ENCODE results near the gene HS3ST3A1.

Gene HS3ST3A1

DNA sequence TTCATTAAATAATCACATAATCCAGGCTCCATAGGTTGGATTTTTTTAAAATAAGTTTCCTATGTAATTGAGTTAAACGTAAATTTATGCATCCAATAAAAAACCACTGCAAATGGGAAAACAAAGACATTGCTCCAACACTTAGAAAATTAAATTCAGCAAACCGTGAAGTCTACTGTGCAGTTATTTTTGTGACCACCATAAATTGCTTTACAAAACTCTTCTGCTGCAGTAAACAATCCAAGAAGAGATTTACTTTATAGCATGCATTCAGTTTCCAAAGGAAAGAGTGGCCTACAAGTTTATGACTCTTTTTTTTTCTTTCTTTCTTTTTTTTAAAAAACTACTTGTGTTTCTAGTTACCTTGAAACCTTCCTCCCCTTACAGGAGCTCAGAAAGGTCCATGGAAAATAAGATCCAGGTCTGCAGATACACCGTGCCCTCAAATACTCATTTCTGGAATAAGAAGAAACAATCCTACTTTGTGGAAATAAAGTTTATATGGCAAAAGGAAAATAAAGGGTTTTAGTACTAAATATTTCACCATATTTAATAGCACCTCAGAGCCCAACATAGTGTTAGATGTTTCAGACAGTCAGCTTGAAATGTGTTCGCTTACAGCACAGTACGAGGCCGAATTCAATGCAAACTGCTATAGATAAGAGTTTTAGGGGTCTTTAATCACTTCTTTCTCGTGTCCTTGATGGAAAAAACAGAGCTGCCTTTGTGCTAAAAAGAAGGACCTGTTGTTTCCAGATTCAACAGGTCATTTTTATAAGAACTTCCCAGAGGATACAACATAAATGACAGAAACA is 3.2 kb downstream of the HS3ST3A1 start:
- no peak for DNase-seq (ENCODE audit: low read depth in 2 of 2)

DNA sequence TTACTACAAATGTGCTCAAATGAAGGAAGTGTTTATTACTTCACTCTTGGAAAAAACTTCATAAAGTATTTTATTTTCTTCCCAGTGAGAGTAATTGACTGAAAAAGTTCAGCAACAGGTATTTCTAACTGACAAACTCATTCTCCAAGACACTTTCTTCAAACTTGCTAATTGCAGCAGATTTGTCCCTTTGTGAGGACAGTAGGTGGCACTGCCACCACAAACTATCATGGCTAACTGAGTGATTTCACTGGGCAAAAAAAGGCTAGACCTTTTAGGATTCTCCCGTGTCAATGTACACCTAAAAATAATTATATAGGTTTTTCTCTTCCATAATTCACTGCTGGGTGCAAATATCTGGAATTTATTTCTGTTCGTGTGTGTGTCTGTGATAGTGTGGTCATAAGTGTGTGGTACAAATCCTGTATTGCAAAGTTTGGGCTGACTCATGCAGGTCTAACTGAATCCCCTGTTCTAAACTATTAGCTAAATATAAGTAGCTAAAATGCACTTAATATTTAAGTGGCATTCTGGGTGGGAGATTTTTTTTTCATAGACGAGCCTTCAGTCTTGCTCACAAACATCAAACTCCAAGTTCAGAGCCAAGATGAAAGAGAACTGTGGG is 3.9 kb downstream of the HS3ST3A1 start:
- no peak for DNase-seq (ENCODE audit: low read depth in 2 of 2)

DNA sequence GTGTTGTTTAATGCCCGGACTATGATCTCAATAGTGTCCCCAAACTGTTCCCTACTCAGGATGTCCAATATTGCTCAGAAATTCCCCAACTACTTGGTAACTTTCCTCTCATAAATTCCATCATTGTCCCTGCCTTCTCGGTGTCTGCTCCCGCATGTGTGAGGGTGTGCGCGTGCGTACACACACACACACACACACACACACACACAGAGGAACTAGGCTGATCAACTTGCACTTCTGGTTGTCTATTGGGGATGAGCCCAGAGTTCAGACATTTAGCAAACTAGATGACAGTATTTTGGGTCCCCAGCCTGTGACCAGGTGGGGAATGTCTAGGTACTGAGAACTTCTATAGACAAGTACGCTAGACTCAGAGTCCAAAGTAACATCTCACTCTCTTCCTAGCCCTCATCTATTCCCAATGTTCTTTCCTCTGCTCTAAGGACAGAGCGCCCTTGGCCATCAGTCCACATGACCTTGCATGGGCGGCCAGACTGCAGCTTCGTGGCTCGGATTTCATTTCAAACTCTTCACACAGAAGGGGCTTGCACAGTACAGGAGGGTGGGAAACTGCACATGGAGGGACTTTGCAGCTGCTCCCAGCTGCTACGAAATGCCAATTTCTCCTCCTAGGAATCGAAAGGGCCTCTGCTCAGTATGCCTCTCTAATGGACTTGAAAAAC is 5.3 kb downstream of the HS3ST3A1 start:
- DNase-seq (ENCODE audit: low read depth in 2 of 2): no peak

DNA sequence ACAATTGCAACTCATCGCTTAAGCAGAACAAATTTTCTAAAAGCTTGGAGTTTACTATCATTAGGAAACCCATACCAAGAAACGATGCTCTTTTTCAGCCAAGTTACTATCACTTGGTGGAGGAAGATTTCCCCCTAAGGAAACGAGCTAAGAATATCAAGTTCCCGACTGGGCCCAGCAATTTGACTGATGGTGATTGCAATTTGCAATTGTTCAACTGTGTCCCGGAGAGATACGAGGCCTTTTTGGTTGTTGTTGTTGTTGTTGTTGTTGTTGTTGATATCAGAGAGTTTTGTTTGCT is 6.2 kb downstream of the HS3ST3A1 start:
- DNase-seq (ENCODE audit: low read depth in 2 of 2): no peak

DNA sequence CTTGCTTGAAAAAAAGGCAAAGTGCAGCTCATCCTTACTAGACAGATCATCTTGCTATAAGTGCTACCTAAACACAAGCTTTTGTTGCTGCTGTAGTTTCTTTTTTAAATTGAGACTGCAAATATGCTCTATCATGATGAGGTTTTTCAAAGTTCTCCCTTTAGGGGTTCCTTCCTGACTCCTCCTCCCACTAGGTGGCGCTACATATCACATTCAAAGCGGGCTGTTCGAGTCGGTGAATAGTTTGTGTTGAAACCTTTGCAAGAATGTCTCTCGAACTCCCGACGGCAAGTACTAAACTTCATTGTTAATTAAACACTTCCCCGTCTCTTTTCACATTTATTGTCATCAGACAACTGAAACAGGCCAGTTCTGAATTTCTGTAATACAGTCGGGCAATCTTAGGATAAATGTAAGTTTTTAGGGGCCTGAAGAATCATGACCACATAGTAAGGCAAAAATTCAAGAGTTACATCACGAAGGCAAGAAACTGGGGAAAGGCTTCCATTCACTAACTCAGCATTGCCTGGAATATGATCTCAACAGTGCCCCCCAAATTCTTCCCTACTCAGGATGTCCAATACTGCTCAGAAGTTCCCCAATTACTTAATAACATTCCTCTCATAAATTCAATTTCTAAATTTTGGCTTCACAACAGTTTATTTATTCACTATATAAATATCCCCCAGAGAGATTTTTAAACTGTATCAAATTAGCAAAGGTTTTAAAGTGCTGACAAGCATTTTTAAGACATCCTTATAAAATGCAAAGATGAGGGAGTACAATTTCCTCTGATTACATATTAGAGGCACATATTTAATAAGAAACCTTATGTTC is 6.7 kb downstream of the HS3ST3A1 start:
- DNase-seq (ENCODE audit: low read depth in 2 of 2): peak; percentile 59 to 65

DNA sequence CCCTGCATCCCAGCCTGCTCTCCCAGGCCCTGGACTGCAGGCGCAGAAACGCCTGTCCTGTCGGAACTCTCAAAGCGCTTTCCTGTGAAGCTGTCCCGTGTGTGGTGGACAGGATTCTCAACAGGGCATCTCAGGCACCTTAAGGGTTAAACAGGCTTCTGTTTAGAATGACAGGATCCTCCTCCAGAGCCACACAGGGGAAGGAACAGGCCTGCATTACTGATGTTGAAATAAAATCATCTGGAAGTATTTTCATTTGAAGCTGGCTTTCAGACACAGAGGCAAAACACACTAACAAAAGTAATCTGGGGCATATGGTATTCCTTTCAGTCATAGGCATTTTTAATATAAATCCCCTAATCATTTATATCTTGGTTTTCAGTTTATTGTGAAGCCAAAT is 7.4 kb downstream of the HS3ST3A1 start:
- no peak for DNase-seq (ENCODE audit: low read depth in 2 of 2)

DNA sequence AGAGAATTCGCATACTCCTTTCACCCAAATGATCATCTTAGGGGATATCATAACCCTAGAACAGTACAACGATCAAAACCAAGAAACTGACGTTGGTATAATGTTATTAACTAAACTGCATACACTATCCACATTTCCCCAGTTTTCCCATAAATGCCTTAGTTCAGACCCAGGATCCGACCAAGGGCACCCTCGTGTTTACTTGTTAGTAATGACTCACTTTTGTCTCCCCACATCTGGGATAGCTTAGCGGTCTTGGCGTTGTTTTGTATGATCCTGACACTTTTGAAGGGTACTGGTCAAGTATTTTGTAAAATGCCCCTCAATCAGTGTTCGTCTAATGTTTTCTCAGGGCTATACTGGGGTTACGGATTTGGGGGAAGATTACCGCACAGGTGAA is 8.0 kb downstream of the HS3ST3A1 start:
- DNase-seq (ENCODE audit: low read depth in 2 of 2): no peak

DNA sequence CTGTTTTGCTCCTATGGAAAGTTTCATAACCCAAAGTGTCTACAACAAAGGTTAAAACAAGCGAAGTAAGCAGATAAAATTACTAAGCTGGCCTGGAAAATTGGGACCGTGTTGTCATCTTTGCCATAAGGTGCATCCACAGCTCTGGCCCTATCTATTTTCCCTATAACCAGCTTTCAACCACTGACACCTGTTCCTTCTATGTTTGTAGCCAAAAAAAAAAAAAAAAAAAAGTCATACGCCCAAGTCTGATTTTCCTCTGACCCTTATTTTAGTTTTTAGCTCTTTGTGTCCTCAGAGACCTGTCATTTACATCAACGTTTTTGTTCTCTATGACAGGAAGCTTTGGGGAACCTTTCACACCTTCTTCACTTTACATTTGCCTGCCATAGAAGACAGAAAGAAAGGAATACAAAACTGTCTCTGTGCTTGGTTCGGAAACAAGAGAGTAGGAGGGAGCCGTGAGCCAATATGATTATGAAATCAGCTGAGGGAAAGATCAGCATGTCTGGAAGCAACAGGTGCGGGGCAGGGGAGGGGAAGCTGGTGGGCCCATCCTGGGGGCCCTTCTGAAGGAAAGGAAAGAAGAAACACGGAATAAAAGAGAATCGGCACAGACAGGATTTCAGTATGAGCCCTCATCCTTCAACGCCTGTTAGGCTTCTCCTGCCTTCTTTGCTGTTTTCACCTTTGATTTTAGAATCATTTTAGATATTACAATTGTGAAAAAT is 8.5 kb downstream of the HS3ST3A1 start:
- DNase-seq (ENCODE audit: low read depth in 2 of 2): no peak

DNA sequence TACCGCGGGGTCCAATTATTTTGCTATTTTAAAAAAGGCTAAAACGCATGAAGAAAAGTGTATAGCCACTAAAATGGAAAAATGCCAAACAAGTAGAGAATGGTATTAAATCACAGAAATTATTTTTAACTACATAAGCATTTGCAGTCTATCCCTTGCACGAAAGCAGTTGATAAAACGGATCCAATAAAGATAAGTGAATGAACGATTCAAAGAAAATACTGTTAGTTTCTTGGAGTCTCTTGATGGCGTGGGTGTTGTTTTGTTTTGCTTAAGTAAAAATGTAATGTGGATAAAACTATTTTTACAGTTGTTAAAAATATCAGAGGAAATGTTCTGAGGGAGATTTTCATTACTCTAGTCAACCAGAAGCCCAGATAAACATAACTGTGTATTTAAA is 9.3 kb downstream of the HS3ST3A1 start:
- DNase-seq (ENCODE audit: low read depth in 2 of 2): no peak

DNA sequence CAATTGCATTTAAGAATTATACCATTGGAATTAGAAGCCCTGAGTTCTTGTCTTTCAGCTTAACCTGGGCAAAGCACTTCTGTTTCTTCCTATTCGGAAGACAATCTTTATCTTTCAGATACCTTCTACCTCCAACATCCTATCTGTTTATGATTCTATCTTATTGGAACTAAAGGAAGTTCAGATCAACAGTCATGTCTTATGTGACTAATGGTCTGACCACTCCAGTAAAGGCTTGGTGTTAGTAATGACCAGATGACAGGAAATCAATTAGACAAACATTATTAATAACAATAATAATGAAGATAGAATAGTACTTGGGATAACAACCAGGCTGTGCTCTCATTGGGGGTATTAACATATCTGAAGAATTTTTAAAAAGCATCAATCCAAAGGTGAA is 11.3 kb downstream of the HS3ST3A1 start:
- no peak for DNase-seq (ENCODE audit: low read depth in 2 of 2)

DNA sequence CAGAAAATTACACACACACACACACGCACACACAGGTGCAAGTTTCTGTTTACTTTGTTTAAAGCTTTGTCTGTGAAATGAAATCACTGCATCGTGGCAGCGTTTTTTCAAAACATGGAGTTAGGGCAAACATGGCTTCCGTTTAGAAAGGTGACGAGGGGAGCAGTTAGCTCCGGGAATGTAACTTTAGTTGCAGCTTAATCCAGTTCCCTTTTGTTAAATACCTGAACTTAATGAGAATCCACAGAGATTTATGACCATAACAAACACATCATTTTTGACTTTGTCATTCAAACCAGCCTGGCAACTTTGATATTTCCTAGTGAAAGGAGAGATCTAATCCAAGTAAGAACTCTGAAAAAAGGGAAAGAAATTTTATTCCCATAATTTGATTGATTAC is 12.1 kb downstream of the HS3ST3A1 start:
- DNase-seq (ENCODE audit: low read depth in 2 of 2): no peak

DNA sequence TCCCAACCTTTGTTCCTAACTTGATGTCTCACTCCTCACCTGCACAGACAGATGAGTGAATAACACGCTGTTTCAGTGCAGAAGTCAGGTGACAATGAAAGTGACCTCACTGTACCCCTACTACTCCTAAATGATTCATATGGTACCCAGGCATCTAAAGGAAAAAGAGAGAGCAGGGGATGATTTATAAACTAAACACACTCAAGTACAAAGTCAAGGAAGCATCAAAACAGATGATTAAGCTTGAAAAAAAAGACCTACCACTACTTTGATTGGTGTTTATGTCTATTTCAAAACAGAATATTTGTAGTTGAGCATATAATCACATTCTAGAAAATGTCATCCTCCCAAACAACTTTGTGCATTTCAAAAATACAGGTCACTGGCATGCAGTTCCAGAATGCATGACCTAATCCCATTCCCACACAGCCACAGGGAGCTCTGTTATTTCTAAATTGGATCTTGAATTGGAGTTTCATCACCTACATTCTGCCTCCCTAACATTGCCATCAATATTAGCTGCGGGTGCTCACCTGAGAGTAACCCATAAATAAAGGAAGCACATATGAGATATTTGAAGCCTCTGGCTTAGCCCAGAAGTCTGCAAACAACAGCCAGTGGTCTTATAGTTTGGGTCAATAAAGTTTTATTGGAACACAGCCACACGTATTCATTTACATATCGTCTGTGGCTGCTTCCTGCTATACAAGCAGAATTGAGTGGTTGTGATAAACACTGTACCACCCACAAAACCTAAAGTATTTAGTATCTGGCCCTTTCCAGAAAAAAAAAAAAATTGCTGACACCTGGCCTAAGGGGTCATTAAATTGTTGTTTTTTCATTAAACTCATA is 14.0 kb downstream of the HS3ST3A1 start:
- no peak for DNase-seq (ENCODE audit: low read depth in 2 of 2)

DNA sequence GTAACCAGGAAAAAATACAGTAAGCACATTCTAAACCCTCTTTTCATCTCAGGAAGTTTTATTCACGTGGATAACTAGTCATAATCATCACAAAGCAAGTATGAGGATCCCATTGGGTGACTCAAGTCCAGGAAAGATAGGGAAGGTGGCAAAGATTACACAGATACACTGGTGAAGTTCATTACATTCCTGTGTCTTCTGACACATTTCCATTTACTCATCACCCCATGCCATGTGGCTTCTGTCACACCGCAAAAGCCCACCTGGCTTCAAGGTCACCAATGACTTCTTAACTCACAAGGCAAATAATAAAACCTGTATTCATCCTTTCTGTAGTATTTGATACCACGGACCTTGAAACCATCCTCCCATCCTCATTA is 17.0 kb downstream of the HS3ST3A1 start:
- no peak for DNase-seq (ENCODE audit: low read depth in 2 of 2)

DNA sequence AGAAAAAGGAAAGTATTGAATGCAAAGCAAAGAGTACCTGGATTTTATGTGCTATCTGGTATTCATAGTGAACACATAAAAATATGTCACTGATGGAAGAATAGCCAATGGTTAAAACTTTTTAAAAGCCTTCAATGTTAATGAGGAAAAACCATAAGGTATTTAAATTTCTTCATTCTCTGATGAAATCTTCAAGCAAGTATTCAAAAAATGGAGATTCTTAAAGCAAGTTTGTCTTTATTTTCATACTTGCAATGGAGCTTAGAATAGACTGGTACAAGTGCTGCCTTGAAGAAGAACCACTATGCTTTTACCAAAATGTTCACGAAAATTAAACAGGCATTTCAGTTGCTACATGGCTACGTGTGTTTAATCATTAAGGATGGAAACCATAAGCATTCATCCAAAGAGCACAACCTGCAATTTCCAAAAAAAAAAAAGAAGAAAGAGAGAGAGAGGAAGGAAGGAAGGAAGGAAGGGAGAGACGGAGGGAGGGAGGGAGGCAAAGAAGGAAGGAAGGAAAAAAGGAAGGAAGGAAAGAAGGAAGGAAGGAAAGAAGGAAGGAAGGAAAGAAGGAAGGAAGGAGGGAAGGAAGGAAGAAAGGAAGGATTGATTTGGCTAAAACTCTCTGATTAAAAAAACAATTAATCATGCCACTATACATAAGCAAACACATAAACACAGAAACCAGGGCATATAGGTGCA is 17.6 kb downstream of the HS3ST3A1 start:
- DNase-seq (ENCODE audit: low read depth in 2 of 2): no peak

DNA sequence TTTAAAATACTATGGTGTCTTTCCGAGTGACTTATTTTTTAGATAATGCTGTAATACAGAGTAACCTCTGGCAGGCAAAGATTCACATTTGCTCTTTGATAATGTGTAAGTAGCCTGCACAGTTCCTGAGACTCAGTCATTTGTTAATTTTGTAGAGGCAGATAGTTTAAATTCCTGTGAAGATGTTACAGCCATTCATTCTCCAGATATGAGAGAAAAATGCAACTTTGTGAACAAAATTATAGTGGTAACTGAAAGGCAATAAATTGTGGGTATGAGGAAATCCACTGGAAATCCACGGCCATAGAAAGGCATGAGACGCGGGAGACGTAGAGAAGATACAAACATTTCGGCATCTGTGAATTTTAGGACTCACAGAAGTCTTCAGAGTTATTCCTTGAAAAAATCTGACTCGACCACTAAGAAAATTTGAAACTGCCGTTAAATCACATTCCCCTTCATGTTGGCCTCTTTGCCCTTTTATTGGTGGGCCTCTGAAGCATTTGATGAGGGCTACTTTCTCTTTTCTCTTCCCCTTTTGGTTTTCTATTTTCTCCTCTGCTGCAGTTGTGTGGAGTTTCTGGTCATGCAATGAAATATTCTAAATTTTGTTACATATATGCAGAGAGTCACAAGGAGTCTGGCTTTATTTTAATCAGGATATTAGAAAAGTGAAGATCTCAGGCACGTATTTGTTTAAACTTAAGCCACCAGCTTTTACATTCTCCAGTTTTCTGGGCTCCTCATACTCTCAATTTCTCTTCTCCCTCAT is 18.8 kb downstream of the HS3ST3A1 start:
- DNase-seq (ENCODE audit: low read depth in 2 of 2): no peak

DNA sequence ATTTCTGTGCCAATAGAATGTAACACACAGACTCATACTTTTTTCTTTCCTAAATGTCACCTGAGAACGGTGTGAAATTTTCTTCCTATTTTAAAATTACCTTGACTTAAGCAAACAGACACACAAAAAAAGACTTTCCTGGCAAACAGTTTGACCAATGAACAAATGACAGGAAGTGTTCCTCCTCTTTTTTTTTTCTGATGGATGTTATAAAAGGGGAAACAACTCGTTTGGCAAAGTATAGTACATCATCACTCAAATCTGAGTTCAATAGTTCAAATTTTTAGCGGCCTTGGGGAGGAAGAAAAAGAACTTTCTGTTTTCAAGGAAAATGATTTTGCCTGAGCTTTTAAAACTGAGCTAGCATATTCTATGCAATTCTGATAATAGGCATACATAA is 19.8 kb downstream of the HS3ST3A1 start:
- no peak for DNase-seq (ENCODE audit: low read depth in 2 of 2)

DNA sequence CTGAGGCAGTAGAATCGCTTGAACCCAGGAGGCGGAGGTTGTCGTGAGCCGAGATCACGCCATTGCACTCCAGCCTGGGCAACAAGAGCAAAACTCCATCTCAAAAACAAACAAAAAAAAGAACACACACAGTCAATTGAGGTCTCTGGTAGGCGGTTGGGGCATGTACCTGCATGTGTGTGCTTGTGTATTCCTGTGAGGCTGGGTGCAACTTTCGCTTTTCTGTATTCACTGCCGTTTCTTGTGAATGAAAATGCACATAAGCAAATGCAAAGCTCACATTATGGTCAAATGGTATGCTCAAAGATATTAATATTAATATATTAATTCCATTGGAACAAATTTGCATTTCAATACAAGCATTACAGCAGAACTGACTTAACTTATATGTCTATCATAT is 20.9 kb downstream of the HS3ST3A1 start:
- DNase-seq (ENCODE audit: low read depth in 2 of 2): no peak

DNA sequence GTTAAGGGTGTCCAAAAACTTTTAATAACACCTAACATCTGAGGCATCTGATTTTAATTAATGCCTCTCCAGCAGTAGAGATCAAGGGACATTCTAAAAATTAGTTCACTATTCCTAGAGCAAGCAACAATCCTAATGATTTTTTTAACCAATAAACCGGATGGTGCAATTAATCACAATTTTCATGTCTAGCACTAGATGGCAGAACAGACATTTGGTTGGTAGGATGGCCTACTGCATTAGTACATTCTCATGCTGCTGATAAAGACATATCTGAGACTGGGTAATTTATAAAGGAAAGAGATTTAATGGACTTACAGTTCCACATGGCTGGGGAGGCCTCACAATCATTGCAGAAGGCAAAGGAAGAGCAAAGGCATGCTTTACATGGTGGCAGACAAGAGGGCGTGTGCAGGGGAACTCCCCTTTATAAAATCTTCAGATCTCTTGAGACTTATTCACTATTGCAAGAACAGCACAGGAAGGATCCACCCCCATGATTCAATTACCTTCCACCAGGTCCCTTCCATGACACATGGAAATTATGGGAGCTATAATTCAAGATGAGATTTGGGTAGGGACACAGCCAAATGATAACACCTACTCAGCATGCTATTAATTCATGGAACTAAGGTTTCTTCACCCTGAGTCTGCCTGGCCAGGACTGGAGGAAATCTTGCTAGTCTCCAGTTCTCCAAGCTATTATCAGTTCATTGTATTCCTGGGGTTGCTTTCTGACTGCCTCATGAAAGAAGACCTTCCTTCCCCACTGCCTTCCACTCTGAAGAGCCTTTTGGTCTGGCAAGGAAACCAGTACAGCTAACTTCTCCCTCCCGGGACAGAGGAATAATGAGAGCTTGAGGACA is 24.8 kb downstream of the HS3ST3A1 start:
- DNase-seq (ENCODE audit: low read depth in 2 of 2): no peak

Measured in stimulated activated CD8-positive, alpha-beta memory T cell treated with anti-CD3 and anti-CD28 coated beads, Interleukin-2, amount 100 ng/mL, for 48 hours (primary cell).